ENCODE results near the gene NRCAM.

- TF ChIP-seq PKNOX1 (IDR thresholded peaks at IDR 0.05) (no peak), FOXM1 (IDR thresholded peaks at IDR 0.05; ENCODE audit: borderline replicate concordance) (no peak), SUZ12 (IDR thresholded peaks at IDR 0.05) (no peak), SP1 (IDR thresholded peaks at IDR 0.05) (no peak), FOXA1 (IDR thresholded peaks at IDR 0.05) (no peak), BHLHE40 (IDR thresholded peaks at IDR 0.05; ENCODE audit: borderline replicate concordance) (no peak), CTBP1 (IDR thresholded peaks at IDR 0.05; ENCODE audit: borderline replicate concordance) (no peak), LEF1 (IDR thresholded peaks at IDR 0.05; ENCODE audit: borderline replicate concordance) (no peak), ELF4 (IDR thresholded peaks at IDR 0.05) (no peak), ZNF384 (IDR thresholded peaks at IDR 0.05) (no peak), ARNT (IDR thresholded peaks at IDR 0.05) (no peak), FOXK2 (IDR thresholded peaks at IDR 0.05) (no peak), HDGF (IDR thresholded peaks at IDR 0.05; ENCODE audit: borderline replicate concordance) (no peak)
Measured at GRCh38 chr7:108360058-108360800, 96.0 kb downstream of the NRCAM start.
